ENCODE results near the gene ISLR. TPM values are rescaled to one million over a fixed set of nuclear protein-coding genes. Genes with fewer than 3 reads are reported as not detected.

The ISLR gene
- total RNA-seq, 2 donors from 2014 or later = 36.5 to 70.7 TPM

DNA sequence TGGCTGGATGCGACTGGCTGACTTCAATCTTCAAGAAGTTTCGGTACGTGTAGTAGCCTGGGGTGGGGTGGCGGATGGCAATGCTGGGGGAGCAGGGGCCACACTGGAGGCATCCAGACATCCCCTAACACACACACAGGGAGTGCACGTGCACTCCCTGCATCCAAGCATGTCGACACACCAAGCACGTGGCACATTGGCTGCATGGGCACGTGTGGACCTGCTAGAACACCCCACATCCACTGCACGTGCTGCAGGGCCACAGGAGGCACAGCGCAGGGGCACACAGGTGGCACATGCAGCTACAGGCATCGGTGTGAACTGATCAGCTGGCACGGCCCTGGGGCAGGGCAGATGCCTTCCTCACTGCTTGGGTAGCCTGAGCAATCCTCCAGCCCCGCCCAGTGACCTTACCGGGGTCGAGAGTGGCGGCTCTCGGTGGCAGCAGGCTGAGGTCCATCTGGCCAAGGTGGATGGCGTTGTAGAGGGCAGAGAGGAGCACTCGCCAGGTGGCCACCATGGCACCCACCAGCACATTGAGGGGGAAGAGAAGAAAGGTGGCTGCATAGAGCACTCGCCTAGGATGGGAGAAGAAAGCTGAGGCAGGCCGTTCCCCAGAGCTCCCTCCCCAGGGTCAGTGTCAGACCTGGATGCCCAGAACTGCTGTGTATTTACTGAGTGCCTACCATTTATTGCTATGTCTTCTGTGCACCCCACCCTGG, 7.5 kb downstream of the ISLR start:
- H3K36me3 ChIP-seq = no peaks in the 10 kb centered on the region
- no peak overlapping the region for H3K4me3 ChIP-seq
- no peaks in the 10 kb centered on the region for H3K4me1 ChIP-seq (replicated peaks)
- H3K9me3 ChIP-seq = no peaks in the 10 kb centered on the region
- no peak for DNase-seq (ENCODE audit: low spot score)
- intact Hi-C loops (cut with DNase I) = no loop called here
- WGBS = 76% methylated on average over 15 of the region's 21 CpGs
- no peaks in the 10 kb centered on the region for H3K27me3 ChIP-seq (replicated peaks; ENCODE audit: insufficient read depth)
- H3K27ac ChIP-seq = no peak overlapping the region
- TF ChIP-seq POLR2A (IDR thresholded peaks at IDR 0.05) (no peak), POLR2AphosphoS5 (IDR thresholded peaks at IDR 0.05) (no peak), CTCF (IDR thresholded peaks at IDR 0.05) (no peak)

- Histone ChIP-seq H3K27ac (no peak overlapping the region), H3K36me3 (no peaks in the 10 kb centered on the region), H3K9me3 (no peaks in the 10 kb centered on the region), H3K4me1 (replicated peaks) (no peaks in the 10 kb centered on the region), H3K27me3 (replicated peaks; ENCODE audit: insufficient read depth) (no peaks in the 10 kb centered on the region), H3K4me3 (no peak overlapping the region)
- DNase-seq (ENCODE audit: low spot score) = no peak
- intact Hi-C loops (cut with DNase I) = no loop called here
- 88% methylated on average over 8 of the region's 8 CpGs for WGBS
- TF ChIP-seq CTCF (IDR thresholded peaks at IDR 0.05) (no peak), POLR2AphosphoS5 (IDR thresholded peaks at IDR 0.05) (no peak), POLR2A (IDR thresholded peaks at IDR 0.05) (no peak)
These were observed 8.6 kb downstream of the ISLR start for GRCh38 chr15:74182131-74182530.

DNA sequence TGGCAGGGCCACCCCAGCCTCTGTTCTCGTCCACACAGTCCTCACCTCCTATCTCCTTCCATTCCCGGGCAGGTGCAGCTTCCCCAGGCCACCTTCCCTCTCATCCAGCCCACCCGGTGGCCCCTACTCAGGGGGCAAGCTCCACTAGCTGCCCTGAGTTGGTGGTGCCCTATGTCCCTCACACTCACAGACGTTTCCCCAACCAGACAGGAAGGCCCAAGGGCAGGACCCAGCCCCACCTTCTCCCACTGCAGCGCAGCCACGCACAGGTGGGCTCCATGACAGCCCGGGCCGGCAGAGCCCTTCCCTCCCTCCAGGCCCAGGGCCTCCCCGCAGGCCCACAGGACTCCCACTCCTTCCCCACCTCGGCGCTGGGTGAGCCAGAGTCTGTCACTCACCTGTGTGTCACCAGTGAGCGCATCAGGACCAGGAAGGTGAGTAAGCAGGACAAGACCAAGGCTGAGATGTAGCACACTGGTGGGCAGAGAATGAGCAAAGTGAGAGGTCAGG, 11.1 kb downstream of the ISLR start:
- no peak overlapping the region for H3K4me3 ChIP-seq
- no peak for DNase-seq (ENCODE audit: low spot score)
- H3K27me3 ChIP-seq (replicated peaks; ENCODE audit: insufficient read depth) = no peaks in the 10 kb centered on the region
- H3K36me3 ChIP-seq = no peaks in the 10 kb centered on the region
- intact Hi-C loops (cut with DNase I) = no loop called here
- H3K4me1 ChIP-seq (replicated peaks) = no peaks in the 10 kb centered on the region
- H3K27ac ChIP-seq = no peak overlapping the region
- H3K9me3 ChIP-seq = no peaks in the 10 kb centered on the region
- TF ChIP-seq POLR2A (IDR thresholded peaks at IDR 0.05) (no peak), POLR2AphosphoS5 (IDR thresholded peaks at IDR 0.05) (no peak), CTCF (IDR thresholded peaks at IDR 0.05) (no peak)
- WGBS = 81% methylated on average over 12 of the region's 12 CpGs

DNA sequence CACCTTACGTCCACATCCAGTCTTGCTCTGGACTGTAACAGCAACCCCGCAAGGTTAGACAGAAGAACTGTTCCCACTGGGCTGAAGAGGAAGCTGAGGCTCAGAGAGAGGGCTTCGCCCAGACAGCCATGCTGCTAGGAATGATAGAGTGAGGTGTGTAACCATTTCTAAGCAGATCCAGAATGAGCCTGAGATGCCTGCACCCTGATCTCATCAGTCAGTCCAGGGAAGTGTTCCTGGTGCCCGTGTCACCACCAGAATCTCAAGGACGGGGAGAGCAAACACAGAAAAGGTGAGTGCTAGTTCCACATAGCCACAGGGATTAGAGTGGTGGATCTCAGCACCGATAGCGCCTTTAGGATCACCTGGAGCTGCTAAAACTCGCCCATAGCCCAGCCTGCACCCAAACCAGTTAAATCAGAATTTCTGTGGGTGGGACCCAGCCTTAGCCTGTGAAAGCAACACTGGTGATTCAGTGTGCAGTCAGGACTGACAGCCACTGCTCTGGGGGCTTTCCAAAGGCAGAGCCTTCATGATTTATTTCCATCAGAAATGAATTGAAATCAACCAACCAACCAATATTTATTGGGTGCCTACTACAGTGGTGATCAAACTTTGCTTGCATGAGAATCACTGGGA, 12.3 kb downstream of the ISLR start:
- H3K9me3 ChIP-seq = no peaks in the 10 kb centered on the region
- intact Hi-C loops (cut with DNase I) = no loop called here
- H3K4me3 ChIP-seq = no peak overlapping the region
- no peak overlapping the region for H3K27ac ChIP-seq
- no peaks in the 10 kb centered on the region for H3K27me3 ChIP-seq (replicated peaks; ENCODE audit: insufficient read depth)
- no peak for DNase-seq (ENCODE audit: low spot score)
- no peaks in the 10 kb centered on the region for H3K4me1 ChIP-seq (replicated peaks)
- no peaks in the 10 kb centered on the region for H3K36me3 ChIP-seq
- WGBS = 55% methylated on average over 8 of the region's 8 CpGs
- TF ChIP-seq CTCF (IDR thresholded peaks at IDR 0.05) (no peak), POLR2A (IDR thresholded peaks at IDR 0.05) (no peak), POLR2AphosphoS5 (IDR thresholded peaks at IDR 0.05) (no peak)

DNA sequence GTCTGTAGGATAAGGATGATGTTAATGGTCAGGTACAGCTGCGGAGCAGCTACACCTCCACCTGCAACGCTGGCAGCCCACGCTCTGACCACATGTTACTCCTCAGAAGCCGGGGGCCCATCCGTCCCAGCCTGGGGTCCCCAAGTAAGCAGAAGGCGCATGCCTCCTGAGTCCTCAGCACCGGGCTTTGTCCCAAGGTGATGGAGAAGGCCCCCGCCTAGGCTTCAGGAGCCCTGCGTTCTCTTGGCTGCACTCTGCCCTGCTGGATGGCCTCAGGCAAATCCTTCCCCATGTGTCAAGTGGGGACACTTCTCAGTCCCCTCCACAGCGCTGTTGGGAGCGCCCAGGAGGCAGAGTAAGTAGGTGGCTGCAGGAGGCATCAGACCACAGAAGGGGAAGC, 14.7 kb downstream of the ISLR start:
- no peaks in the 10 kb centered on the region for H3K4me1 ChIP-seq (replicated peaks)
- 90% methylated on average over 10 of the region's 11 CpGs for WGBS
- intact Hi-C loops (cut with DNase I) = no loop called here

More for the DNA sequence above, 14.7 kb downstream of the ISLR start:
- Histone ChIP-seq H3K4me3 (no peak overlapping the region), H3K27ac (no peak overlapping the region), H3K27me3 (replicated peaks; ENCODE audit: insufficient read depth) (no peaks in the 10 kb centered on the region), H3K9me3 (no peaks in the 10 kb centered on the region), H3K36me3 (no peaks in the 10 kb centered on the region)
- DNase-seq (ENCODE audit: low spot score) = no peak
- TF ChIP-seq CTCF (IDR thresholded peaks at IDR 0.05) = no peak
- TF ChIP-seq POLR2A (IDR thresholded peaks at IDR 0.05) = no peak
- TF ChIP-seq POLR2AphosphoS5 (IDR thresholded peaks at IDR 0.05) = no peak
